Fibroblast of villous mesenchyme (primary cell): ENCODE data around the gene S100G. TPM values are rescaled to one million over a fixed set of nuclear protein-coding genes. Genes with fewer than 3 reads are reported as not detected.

Experiments
- DNase-seq: peaks from one replicate; pipeline ENCODE4 v3.0.0-alpha.2; 2010; ENCODE audit warnings: low read depth
- H3K4me3 ChIP-seq: 2 replicates; pipeline ENCODE4 v1.5.1; 2011; ENCODE audit warnings: low read depth, mild to moderate bottlenecking, low read length
- total RNA-seq: library from RNA; depleted of rRNA; stranded (reverse); fragments of >200 nt; gene quantifications from 2 replicates; pipeline ENCODE4 v1.2.3, GENCODE V29; 2012
- TF ChIP-seq, protein P1 (sequence below): IDR thresholded peaks from 2 replicates; pipeline ENCODE4 v1.5.1; 2012; ENCODE audit warnings: low read depth, mild to moderate bottlenecking, low read length; ENCODE audit not compliant: insufficient read depth

The S100G gene
- total RNA-seq, 1 donor: not detected

DNA sequence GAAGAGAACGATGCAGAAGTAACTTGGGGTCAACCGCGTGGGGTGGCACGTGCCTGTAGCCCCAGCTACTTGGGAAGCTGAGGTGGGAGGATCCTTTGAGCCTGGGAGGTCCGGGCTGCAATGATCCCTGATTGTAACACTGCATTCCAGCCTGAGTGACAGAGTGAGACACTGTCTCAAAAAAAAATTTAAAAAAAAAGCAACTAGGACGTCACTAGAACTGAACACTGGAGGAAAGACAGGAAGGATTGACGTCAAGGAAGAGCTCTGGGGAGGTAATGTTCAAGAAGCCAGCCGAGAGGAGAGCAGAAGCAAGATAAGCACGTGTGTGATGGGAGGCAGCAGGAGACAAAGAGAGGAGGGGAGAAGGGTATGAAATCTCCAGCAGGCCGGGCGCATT, 28.7 kb downstream of the S100G start:
- no peak overlapping the region for H3K4me3 ChIP-seq
- TF ChIP-seq, protein P1, sequence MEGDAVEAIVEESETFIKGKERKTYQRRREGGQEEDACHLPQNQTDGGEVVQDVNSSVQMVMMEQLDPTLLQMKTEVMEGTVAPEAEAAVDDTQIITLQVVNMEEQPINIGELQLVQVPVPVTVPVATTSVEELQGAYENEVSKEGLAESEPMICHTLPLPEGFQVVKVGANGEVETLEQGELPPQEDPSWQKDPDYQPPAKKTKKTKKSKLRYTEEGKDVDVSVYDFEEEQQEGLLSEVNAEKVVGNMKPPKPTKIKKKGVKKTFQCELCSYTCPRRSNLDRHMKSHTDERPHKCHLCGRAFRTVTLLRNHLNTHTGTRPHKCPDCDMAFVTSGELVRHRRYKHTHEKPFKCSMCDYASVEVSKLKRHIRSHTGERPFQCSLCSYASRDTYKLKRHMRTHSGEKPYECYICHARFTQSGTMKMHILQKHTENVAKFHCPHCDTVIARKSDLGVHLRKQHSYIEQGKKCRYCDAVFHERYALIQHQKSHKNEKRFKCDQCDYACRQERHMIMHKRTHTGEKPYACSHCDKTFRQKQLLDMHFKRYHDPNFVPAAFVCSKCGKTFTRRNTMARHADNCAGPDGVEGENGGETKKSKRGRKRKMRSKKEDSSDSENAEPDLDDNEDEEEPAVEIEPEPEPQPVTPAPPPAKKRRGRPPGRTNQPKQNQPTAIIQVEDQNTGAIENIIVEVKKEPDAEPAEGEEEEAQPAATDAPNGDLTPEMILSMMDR: no peak
- no peak for DNase-seq

DNA sequence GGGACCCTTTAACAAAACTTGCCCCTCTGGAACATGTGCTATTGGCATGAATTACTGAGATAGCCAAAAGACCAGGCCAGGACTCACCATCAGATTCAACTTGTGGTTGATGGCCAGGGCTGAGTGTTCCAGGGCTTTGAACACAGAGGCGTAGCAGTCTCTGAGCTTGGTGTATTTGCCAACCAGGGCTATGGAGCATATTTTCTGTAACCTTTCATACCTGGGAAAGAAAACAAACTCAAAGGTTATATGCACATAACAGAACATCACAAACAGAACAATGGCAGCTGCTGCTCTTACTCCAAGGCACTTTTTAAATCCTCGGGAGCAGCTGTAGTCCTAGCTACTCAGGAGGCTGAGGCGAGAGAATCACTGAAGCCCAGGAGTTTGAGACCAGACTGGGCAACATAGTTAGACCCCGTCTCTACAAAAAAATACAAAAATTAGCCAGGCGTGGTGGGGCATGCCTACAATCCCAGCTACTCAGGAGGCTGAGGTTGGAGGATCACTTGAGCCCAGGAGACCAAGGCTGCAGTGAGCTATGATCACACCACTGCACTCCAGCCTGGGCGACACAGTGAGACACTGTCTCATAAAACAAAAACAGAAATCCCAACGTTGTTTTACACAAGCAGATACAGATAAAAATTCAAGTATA, 33.2 kb downstream of the S100G start:
- no peak overlapping the region for H3K4me3 ChIP-seq
- DNase-seq: no peak
- TF ChIP-seq, protein P1: no peak

DNA sequence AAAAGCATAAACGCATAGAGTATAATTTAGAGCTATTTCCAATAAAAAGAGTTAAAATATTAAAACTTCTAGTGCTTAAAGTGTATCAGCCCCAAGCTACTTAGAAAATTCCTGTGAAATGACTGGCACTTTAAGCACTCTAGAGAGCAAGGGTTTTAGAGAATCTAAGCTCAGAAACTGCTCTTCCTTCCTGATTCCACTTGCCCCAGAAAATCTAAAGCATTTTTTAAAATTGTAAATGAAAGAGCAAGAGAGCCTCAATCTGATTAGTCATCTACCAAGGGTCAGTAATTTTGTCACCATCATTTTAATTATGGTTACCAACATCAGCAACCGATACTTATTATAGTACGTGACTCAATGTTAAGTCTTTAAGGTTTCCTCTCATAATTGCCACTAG, 37.6 kb downstream of the S100G start:
- no peak for DNase-seq
- H3K4me3 ChIP-seq: no peak overlapping the region
- TF ChIP-seq, protein P1: no peak

DNA sequence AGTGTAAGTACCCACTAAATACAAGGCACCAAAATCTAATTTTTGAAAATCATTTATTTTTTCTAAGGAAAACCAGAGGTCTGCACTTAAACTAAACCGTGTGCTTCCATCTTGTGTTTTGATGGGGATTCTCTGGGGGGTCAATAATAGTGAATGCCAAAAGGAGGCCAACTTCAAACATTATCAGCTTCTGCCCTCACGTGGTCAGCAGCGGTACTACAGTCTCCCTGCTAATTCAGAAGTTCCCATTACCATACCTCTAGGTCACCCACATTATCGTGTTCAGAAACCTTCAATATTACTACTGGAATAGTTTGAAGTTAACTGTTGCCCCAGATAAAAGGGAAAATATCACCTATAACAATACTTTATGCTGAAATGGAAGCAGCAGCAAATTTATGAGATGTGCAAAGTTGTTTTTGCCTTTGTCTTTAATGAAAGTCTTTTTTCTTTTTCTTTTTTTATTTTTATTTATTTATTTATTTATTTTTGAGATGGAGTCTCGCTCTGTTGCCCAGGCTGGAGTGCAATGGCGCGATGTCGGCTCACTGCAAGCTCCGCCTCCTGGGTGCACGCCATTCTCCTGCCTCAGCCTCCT, 45.2 kb downstream of the S100G start:
- peak; percentile 59 for DNase-seq
- TF ChIP-seq, protein P1: peak; percentile 82
- H3K4me3 ChIP-seq: no peak overlapping the region

DNA sequence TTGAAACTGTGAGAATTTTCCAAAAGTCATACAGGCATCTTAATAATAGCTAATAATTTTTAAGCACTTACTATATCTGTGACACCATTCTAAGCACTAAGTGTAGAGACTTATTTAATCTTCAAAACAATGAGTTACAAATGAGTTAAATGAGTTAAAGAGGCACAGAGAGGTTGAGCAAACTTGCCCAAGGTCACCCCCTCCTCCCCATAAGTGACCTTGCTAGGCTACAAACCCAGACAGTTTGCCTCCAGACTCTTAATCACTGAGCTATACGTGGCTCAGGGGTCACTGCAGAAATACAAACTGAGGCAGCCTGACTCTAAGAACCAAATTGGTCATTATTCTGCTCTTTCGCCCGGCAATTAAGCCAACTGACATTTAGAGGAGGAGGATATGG, 47.0 kb downstream of the S100G start:
- TF ChIP-seq, protein P1: no peak
- no peak for DNase-seq

DNA sequence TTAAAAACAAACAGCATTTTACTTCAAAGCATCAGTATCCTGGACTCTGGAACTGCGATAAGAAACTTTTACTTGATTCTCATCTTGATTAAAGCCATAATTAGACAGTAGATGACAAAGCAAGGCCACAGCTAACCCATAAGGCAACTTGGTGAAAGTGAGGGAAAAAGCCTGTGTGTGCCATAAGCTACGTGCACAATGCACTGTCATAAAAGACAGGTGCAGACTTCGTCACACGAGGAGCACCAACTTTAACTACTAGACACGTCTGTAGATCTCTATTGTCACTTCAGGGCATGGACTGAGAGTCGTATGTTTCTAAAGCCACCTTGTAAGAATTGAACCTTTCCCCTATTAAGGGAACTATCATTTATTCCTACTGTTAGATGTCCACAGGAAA, 49.4 kb downstream of the S100G start:
- TF ChIP-seq, protein P1: no peak
- no peak overlapping the region for H3K4me3 ChIP-seq
- no peak for DNase-seq

More for the DNA sequence above, 47.0 kb downstream of the S100G start:
- no peak overlapping the region for H3K4me3 ChIP-seq
